HCT116 (cell line): ENCODE results near the gene DEFB132. TPM values are rescaled to one million over a fixed set of nuclear protein-coding genes. Genes with fewer than 3 reads are reported as not detected.

ENCODE experiments used
- ATAC-seq: fragments of 200-7000 bp; cut with Tn5 transposase; 2 replicates; pipeline ENCODE4 v1.9.1; 2020; ENCODE audit warnings: mild to moderate bottlenecking, moderate library complexity
- BruUV-seq: library from RNA; stranded (reverse); fragments of 400-500 nt; replicated peaks from 2 replicates; lab custom pipeline; 2021; lab: Mats Ljungman, UMichigan
- CTCF ChIA-PET: fragments of 300-600 bp; sonication (Branson Sonifier 250); formaldehyde crosslinking; loops from one replicate; lab custom pipeline; 2021; ENCODE audit warnings: antibody characterized with exemption; lab: Charles Lee
- POLR2A ChIA-PET: fragments of 300-600, 350-600 bp; sonication (Branson Sonifier 250); formaldehyde crosslinking; loops from one replicate; lab custom pipeline; 2021; ENCODE audit warnings: antibody characterized with exemption; lab: Charles Lee
- RAD21 ChIA-PET, 2 experiments: fragments of 300-600 bp; sonication (Branson Sonifier 250); formaldehyde crosslinking; loops; one replicate each; lab custom pipeline; 2023; ENCODE audit warnings: low total read pairs in 2 of 2; ENCODE audit not compliant: uncharacterized antibody in 2 of 2, unreplicated experiment in 2 of 2, low non-redundant PET in 1 of 2; lab: Charles Lee
- DNase-seq: peaks from one replicate; pipeline ENCODE4 v3.0.0-alpha.2; 2010; ENCODE audit warnings: low read depth, low spot score
- H2AFZ ChIP-seq: fragments of 200-600 bp; shearing (Covaris generic), sonication (generic); 2 replicates; pipeline ENCODE4 v1.6.1; 2017; ENCODE audit warnings: low read depth, mixed run types, mixed read lengths, antibody characterized with exemption, low read length; ENCODE audit not compliant: poor library complexity, severe bottlenecking
- H3K27ac ChIP-seq: 2 replicates; pipeline ENCODE4 v1.5.1; 2012; ENCODE audit warnings: low read depth, low read length
- H3K27me3 ChIP-seq: fragments of 200-600 bp; sonication (generic); 2 replicates; pipeline ENCODE4 v1.6.1; 2016; ENCODE audit warnings: mixed run types, low read length, mixed read lengths; ENCODE audit not compliant: insufficient read depth
- H3K36me3 ChIP-seq, 2 experiments: fragments of 200-500 bp in 1 of 2; fragments of 200-600 bp in 1 of 2; sonication (Bioruptor generic) in 1 of 2; sonication (generic) in 1 of 2; 2 replicates each; pipeline versions ENCODE4 v1.5.1 to v1.6.1; 2014 to 2016; ENCODE audit warnings: low read length in 2 of 2, inconsistent platforms in 1 of 2, mixed read lengths in 1 of 2, mixed run types in 1 of 2; ENCODE audit not compliant: insufficient read depth in 2 of 2, control insufficient read depth in 1 of 2
- H3K4me1 ChIP-seq, 2 experiments: fragments of 200-600 bp in 1 of 2; sonication (generic) in 1 of 2; 2 replicates each; pipeline versions ENCODE4 v1.5.1 to v1.6.1; 2012 to 2017; ENCODE audit warnings: low read length in 2 of 2, inconsistent platforms in 1 of 2, mild to moderate bottlenecking in 1 of 2, mixed read lengths in 1 of 2, mixed run types in 1 of 2, moderate library complexity in 1 of 2; ENCODE audit not compliant: insufficient read depth in 2 of 2, control insufficient read depth in 1 of 2
- H3K4me2 ChIP-seq: fragments of 200-600 bp; sonication (generic); 2 replicates; pipeline ENCODE4 v1.6.1; 2017; ENCODE audit warnings: mixed run types, low read length, mixed read lengths
- H3K4me3 ChIP-seq, 2 experiments: fragments of 200-600 bp in 1 of 2; sonication (generic) in 1 of 2; replicated peaks in 1 of 2; 2 replicates each; pipeline ENCODE4 v1.5.1; 2011 to 2016; ENCODE audit warnings: low read length in 2 of 2, control low read depth in 1 of 2, low read depth in 1 of 2, mild to moderate bottlenecking in 1 of 2, mixed read lengths in 1 of 2, mixed run types in 1 of 2
- H3K79me2 ChIP-seq: fragments of 200-600 bp; sonication (generic); 2 replicates; pipeline ENCODE4 v1.6.1; 2017; ENCODE audit warnings: mild to moderate bottlenecking, mixed run types, low read length, moderate library complexity, mixed read lengths; ENCODE audit not compliant: insufficient read depth
- H3K9ac ChIP-seq: fragments of 200-600 bp; sonication (generic); 2 replicates; pipeline ENCODE4 v1.6.1; 2016; ENCODE audit warnings: low read length, mixed read lengths
- H3K9me2 ChIP-seq: fragments of 200-600 bp; sonication (generic), shearing (Covaris generic); 2 replicates; pipeline ENCODE4 v1.6.1; 2017; ENCODE audit warnings: mixed run types, mild to moderate bottlenecking, moderate library complexity; ENCODE audit not compliant: insufficient read depth
- H3K9me3 ChIP-seq, 2 experiments: fragments of 200-500 bp in 1 of 2; fragments of 200-600 bp in 1 of 2; sonication (Bioruptor generic) in 1 of 2; sonication (generic) in 1 of 2; 2 replicates each; pipeline ENCODE4 v1.6.1; 2014 to 2017; ENCODE audit warnings: low read length in 2 of 2, mixed read lengths in 2 of 2, inconsistent platforms in 1 of 2, low read depth in 1 of 2, mild to moderate bottlenecking in 1 of 2, mixed run types in 1 of 2, moderate library complexity in 1 of 2; ENCODE audit not compliant: control insufficient read depth in 1 of 2, insufficient read depth in 1 of 2
- H4K20me1 ChIP-seq: fragments of 200-600 bp; sonication (generic), shearing (Covaris generic); 2 replicates; pipeline ENCODE4 v1.6.1; 2017; ENCODE audit warnings: mixed run types, mild to moderate bottlenecking, moderate library complexity; ENCODE audit not compliant: insufficient read depth
- ATF3 ChIP-seq: IDR thresholded peaks from 2 replicates; pipeline ENCODE4 v1.6.1; 2012
- CBX3 ChIP-seq: IDR thresholded peaks from 2 replicates; pipeline ENCODE4 v1.6.1; 2012; ENCODE audit warnings: low read depth
- CEBPB ChIP-seq: IDR thresholded peaks from 2 replicates; pipeline ENCODE4 v1.6.1; 2012; ENCODE audit warnings: low read depth
- CTCF ChIP-seq, 3 experiments: fragments of 200-600 bp in 1 of 3; sonication (generic) in 1 of 3; IDR thresholded peaks in 2 of 3; conservative IDR thresholded peaks in 1 of 3; 2 replicates each; pipeline ENCODE4 v1.5.1; 2012 to 2017; ENCODE audit warnings: low read depth in 2 of 3, low read length in 2 of 3, antibody characterized with exemption in 1 of 3, borderline replicate concordance in 1 of 3, control low read depth in 1 of 3, mild to moderate bottlenecking in 1 of 3, mixed read lengths in 1 of 3, mixed run types in 1 of 3, moderate library complexity in 1 of 3; ENCODE audit not compliant: insufficient read depth in 1 of 3
- MAX ChIP-seq: IDR thresholded peaks from 2 replicates; pipeline ENCODE4 v1.6.1; 2012
- POLR2AphosphoS5 ChIP-seq: IDR thresholded peaks from 2 replicates; pipeline ENCODE4 v1.6.1; 2011; ENCODE audit warnings: mild to moderate bottlenecking, low read depth, low read length, moderate library complexity
- RAD21 ChIP-seq: IDR thresholded peaks from 2 replicates; pipeline ENCODE4 v1.6.1; 2012; ENCODE audit warnings: low read depth, mild to moderate bottlenecking
- SIN3A ChIP-seq: IDR thresholded peaks from 2 replicates; pipeline ENCODE4 v1.6.1; 2012; ENCODE audit warnings: low read depth
- TCF7L2 ChIP-seq: IDR thresholded peaks from 2 replicates; pipeline ENCODE4 v1.7.0; 2011; ENCODE audit warnings: borderline replicate concordance, inconsistent platforms; ENCODE audit not compliant: insufficient read depth, insufficient read length; ENCODE audit errors: extremely low read depth
- ZBTB33 ChIP-seq: IDR thresholded peaks from 2 replicates; pipeline ENCODE4 v1.6.1; 2011; ENCODE audit warnings: mild to moderate bottlenecking, low read length, moderate library complexity; ENCODE audit not compliant: insufficient replicate concordance; ENCODE audit errors: extremely low read depth
- intact Hi-C: fragments of 100-400 bp; cut with micrococcal nuclease; formaldehyde crosslinking; loops from 2 replicates; pipeline ENCODE4 v1.10.0; 2022
- total RNA-seq: library from RNA; stranded (reverse); gene quantifications from one replicate; pipeline ENCODE4 v1.2.1, GENCODE V29; 2021; ENCODE audit not compliant: unreplicated experiment

DEFB132 gene
- total RNA-seq, 1 experiment from 2014 or later, result not detected

GRCh38 chr20:208942-209566, 48.5 kb upstream of the DEFB132 start:
- H3K36me3 ChIP-seq, result no peaks in the 10 kb centered on the region
- ChIA-PET CTCF (no interaction called here), RAD21 (no interaction called here), POLR2A (no interaction called here)
- H3K9me2 ChIP-seq, result no peaks in the 10 kb centered on the region
- no peak overlapping the region for H3K4me2 ChIP-seq
- no peaks in the 10 kb centered on the region for H3K4me1 ChIP-seq
- no peak overlapping the region for H3K9ac ChIP-seq
- no peak overlapping the region for H3K4me3 ChIP-seq
- BruUV-seq, result no TSS peak
- DNase-seq (peak; percentile 38), ATAC-seq (peak; percentile 89)
- no peaks in the 10 kb centered on the region for H4K20me1 ChIP-seq
- intact Hi-C loops, result no loop called here
- TF ChIP-seq RAD21, result peak; percentile 56
- no peak for TF ChIP-seq POLR2AphosphoS5
- TF ChIP-seq CTCF (IDR thresholded peaks at IDR 0.05 in 2 of 3, conservative IDR thresholded peaks at IDR 0.05 in 1 of 3; ENCODE audit: borderline replicate concordance in 1 of 3, insufficient read depth in 1 of 3, low read depth in 2 of 3, low read length in 2 of 3), result peak; percentile 39 to 58 (median 57); a peak in 5 of 6 replicates
- TF ChIP-seq CEBPB, result no peak
- no peaks in the 10 kb centered on the region for H3K9me3 ChIP-seq
- H3K27ac ChIP-seq, result no peak overlapping the region
- H3K27me3 ChIP-seq, result 0 out of 2 replicates have a peak, but pooled peaks cover 4% of the 10 kb centered on the region
- H2AFZ ChIP-seq, result no peak overlapping the region
- no peaks in the 10 kb centered on the region for H3K79me2 ChIP-seq

- Histone ChIP-seq H3K27me3 (0 out of 2 replicates have a peak, but pooled peaks cover 4% of the 10 kb centered on the region), H3K4me3 (no peak overlapping the region), H3K4me1 (no peaks in the 10 kb centered on the region), H2AFZ (no peak overlapping the region), H3K9me2 (no peaks in the 10 kb centered on the region), H3K9ac (no peak overlapping the region), H3K79me2 (no peaks in the 10 kb centered on the region), H3K36me3 (no peaks in the 10 kb centered on the region), H3K27ac (no peak overlapping the region), H4K20me1 (no peaks in the 10 kb centered on the region), H3K9me3 (no peaks in the 10 kb centered on the region), H3K4me2 (no peak overlapping the region)
- ChIA-PET CTCF (no interaction called here), POLR2A (no interaction called here), RAD21 (no interaction called here)
- DNase-seq, result no peak
- no TSS peak for BruUV-seq
- ATAC-seq, result no peak
- intact Hi-C loops, result no loop called here
- TF ChIP-seq CBX3, result no peak
- TF ChIP-seq CTCF (IDR thresholded peaks at IDR 0.05 in 2 of 3, conservative IDR thresholded peaks at IDR 0.05 in 1 of 3; ENCODE audit: borderline replicate concordance in 1 of 3, insufficient read depth in 1 of 3, low read depth in 2 of 3, low read length in 2 of 3), result no peak
- TF ChIP-seq CEBPB, result no peak
- no peak for TF ChIP-seq SIN3A
- TF ChIP-seq MAX, result no peak
- TF ChIP-seq ATF3, result no peak
- no peak for TF ChIP-seq TCF7L2
- no peak for TF ChIP-seq ZBTB33
Observed at GRCh38 chr20:210809-211502, 46.6 kb upstream of the DEFB132 start.
